GM12878 (cell line): Measurements from ENCODE around the gene SCIMP. TPM values are rescaled to one million over a fixed set of nuclear protein-coding genes. Genes with fewer than 3 reads are reported as not detected.

Experiments
- ATF7 ChIP-seq: fragments of 450-650 bp; IDR thresholded peaks from 2 replicates; pipeline ENCODE4 v1.6.1; 2016; ENCODE audit warnings: low read depth, mild to moderate bottlenecking
- CBFB ChIP-seq: IDR thresholded peaks from 2 replicates; pipeline ENCODE4 v1.6.1; 2016; ENCODE audit warnings: antibody characterized with exemption, low read depth
- CBX5 ChIP-seq: sonication (generic); IDR thresholded peaks from 2 replicates; pipeline ENCODE4 v1.6.1; 2016; ENCODE audit warnings: low read depth, moderate library complexity, mild to moderate bottlenecking, inconsistent platforms
- CREM ChIP-seq: IDR thresholded peaks from 2 replicates; pipeline ENCODE4 v1.6.1; 2014; ENCODE audit warnings: antibody characterized with exemption, low read depth
- EZH2 ChIP-seq: IDR thresholded peaks from 2 replicates; pipeline ENCODE4 v1.6.1; 2012; ENCODE audit warnings: low read depth, mild to moderate bottlenecking, control low read depth, inconsistent platforms, low read length, borderline replicate concordance; ENCODE audit not compliant: control insufficient read depth
- FOXM1 ChIP-seq: IDR thresholded peaks from 2 replicates; pipeline ENCODE4 v1.6.1; 2012; ENCODE audit warnings: low read depth, mild to moderate bottlenecking, inconsistent platforms, low read length, moderate library complexity
- KDM1A ChIP-seq: fragments of 200-600 bp; sonication (generic); IDR thresholded peaks from 2 replicates; pipeline ENCODE4 v1.6.1; 2016; ENCODE audit warnings: borderline replicate concordance
- MTA2 ChIP-seq: fragments of 450-650 bp; IDR thresholded peaks from 2 replicates; pipeline ENCODE4 v1.6.1; 2016; ENCODE audit warnings: low read depth, mild to moderate bottlenecking, moderate library complexity
- MYC ChIP-seq: IDR thresholded peaks from 2 replicates; pipeline ENCODE4 v1.6.1; 2011; ENCODE audit warnings: mild to moderate bottlenecking, low read length, moderate library complexity, inconsistent platforms; ENCODE audit not compliant: insufficient read depth, insufficient replicate concordance, insufficient read length, severe bottlenecking
- NFIC ChIP-seq: IDR thresholded peaks from 2 replicates; pipeline ENCODE4 v1.6.1; 2012; ENCODE audit warnings: low read depth, mild to moderate bottlenecking, inconsistent platforms, low read length, moderate library complexity
- NR2C1 ChIP-seq: fragments of 450-650 bp; IDR thresholded peaks from 2 replicates; pipeline ENCODE4 v1.6.1; 2017; ENCODE audit warnings: antibody characterized with exemption, mild to moderate bottlenecking, moderate library complexity
- NRF1 ChIP-seq: conservative IDR thresholded peaks from 2 replicates; pipeline ENCODE4 v1.6.1; 2011; ENCODE audit warnings: mild to moderate bottlenecking, low read depth, low read length, improper control_type of control experiment
- PML ChIP-seq: IDR thresholded peaks from 2 replicates; pipeline ENCODE4 v1.6.1; 2012; ENCODE audit warnings: low read length, inconsistent platforms
- RAD21 ChIP-seq: IDR thresholded peaks from 2 replicates; pipeline ENCODE4 v1.6.1; 2011; ENCODE audit warnings: mild to moderate bottlenecking, low read depth, low read length, moderate library complexity; ENCODE audit not compliant: insufficient read depth
- RB1 ChIP-seq: fragments of 450-650 bp; formaldehyde crosslinking; IDR thresholded peaks from 2 replicates; pipeline ENCODE4 v1.6.1; 2017; ENCODE audit warnings: mild to moderate bottlenecking, borderline replicate concordance
- RBBP5 ChIP-seq: fragments of 200-600 bp; sonication (generic); conservative IDR thresholded peaks from 2 replicates; pipeline ENCODE4 v1.6.1; 2016
- RUNX3 ChIP-seq: IDR thresholded peaks from 2 replicates; pipeline ENCODE4 v1.6.1; 2012; ENCODE audit warnings: low read length, inconsistent platforms
- SMC3 ChIP-seq: IDR thresholded peaks from 2 replicates; pipeline ENCODE4 v1.6.1; 2011; ENCODE audit warnings: low read length, improper control_type of control experiment, borderline replicate concordance
- SP1 ChIP-seq: IDR thresholded peaks from one replicate; pipeline ENCODE4 v1.6.1; 2011; ENCODE audit warnings: low read depth, low read length
- SPI1 ChIP-seq: IDR thresholded peaks from 2 replicates; pipeline ENCODE4 v1.6.1; 2011; ENCODE audit warnings: low read depth, mild to moderate bottlenecking, low read length, moderate library complexity, borderline replicate concordance; ENCODE audit not compliant: insufficient read depth
- TBL1XR1 ChIP-seq: IDR thresholded peaks from 2 replicates; pipeline ENCODE4 v1.6.1; 2012; ENCODE audit warnings: low read depth, low read length, improper control_type of control experiment
- YBX1 ChIP-seq: fragments of 450-650 bp; IDR thresholded peaks from 2 replicates; pipeline ENCODE4 v1.6.1; 2016; ENCODE audit warnings: antibody characterized with exemption
- ZNF207 ChIP-seq: fragments of 450-650 bp; IDR thresholded peaks from 2 replicates; pipeline ENCODE4 v1.6.1; 2014; ENCODE audit warnings: antibody characterized with exemption, mild to moderate bottlenecking, borderline replicate concordance
- ZSCAN29 ChIP-seq: fragments of 450-650 bp; IDR thresholded peaks from 2 replicates; pipeline ENCODE4 v1.6.1; 2017; ENCODE audit warnings: mild to moderate bottlenecking, moderate library complexity
- polyA plus RNA-seq, 11 experiments: library from polyadenylated mRNA; depleted of rRNA in 4 of 11; unstranded in 6 of 11; stranded (reverse) in 5 of 11; fragments of >200 nt; fragmentation: Nextera tagmentation in 4 of 11; fragmentation: Illumina TruSeq in 1 of 11; extraction: Ambion mirVana in 4 of 11; extraction: Trizol in 1 of 11; gene quantifications; 1 replicate in 1 of 11; 2 replicates in 10 of 11; pipeline versions ENCODE4 v1.2.1 to v1.2.3, GENCODE V29; 2011 to 2016; ENCODE audit warnings: inconsistent platforms in 2 of 11, missing spikeins in 2 of 11, low read depth in 1 of 11
- total RNA-seq, 4 experiments: library from RNA; depleted of rRNA in 3 of 4; stranded (reverse); fragments of >200 nt in 3 of 4; fragmentation: Illumina TruSeq in 1 of 4; extraction: Trizol in 1 of 4; gene quantifications; 2 replicates each; pipeline versions ENCODE4 v1.2.1 to v1.2.3, GENCODE V29; 2013 to 2021
- TF ChIP-seq, protein P1 (sequence below): IDR thresholded peaks from 2 replicates; pipeline ENCODE4 v1.6.1; 2011; ENCODE audit warnings: mild to moderate bottlenecking, low read depth, low read length, moderate library complexity; ENCODE audit not compliant: insufficient replicate concordance
- TF ChIP-seq, protein P2 (sequence below): IDR thresholded peaks from 2 replicates; pipeline ENCODE4 v1.6.1; 2011; ENCODE audit warnings: low read depth, low read length, improper control_type of control experiment, borderline replicate concordance
- TF ChIP-seq, protein P3 (sequence below): IDR thresholded peaks from 2 replicates; pipeline ENCODE4 v1.6.1; 2012; ENCODE audit warnings: low read depth, low read length, improper control_type of control experiment
- TF ChIP-seq, protein P4 (sequence below): fragments of 450-650 bp; IDR thresholded peaks from 2 replicates; pipeline ENCODE4 v1.6.1; 2016; ENCODE audit warnings: mild to moderate bottlenecking, moderate library complexity, borderline replicate concordance

Gene SCIMP
- total and polyA plus RNA-seq, 10 of the 15 experiments (the other 5 are each of a cell fraction or from before 2014, with no cell fraction given), result 56.7 to 151 (median 95.0) TPM

DNA sequence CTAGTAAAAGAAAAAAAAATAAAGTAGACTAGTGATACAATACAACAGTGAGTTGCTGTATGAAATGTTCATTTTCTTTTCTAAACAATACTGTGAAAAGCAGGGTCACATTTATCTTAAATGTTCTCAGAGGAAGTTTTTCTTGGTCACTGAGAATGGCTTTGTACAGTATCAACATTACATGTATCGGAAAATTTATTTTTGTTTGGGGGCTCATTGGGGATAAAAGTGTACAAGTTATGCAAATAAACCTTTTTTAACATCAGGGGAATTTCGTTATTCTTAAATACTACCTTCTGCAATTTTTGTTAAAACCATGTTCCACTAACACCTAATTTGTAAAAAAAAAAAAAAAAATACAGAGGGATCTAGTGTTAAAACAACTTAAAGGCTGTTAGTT is 34.3 kb downstream of the SCIMP start (continued):
- TF ChIP-seq, protein P1, sequence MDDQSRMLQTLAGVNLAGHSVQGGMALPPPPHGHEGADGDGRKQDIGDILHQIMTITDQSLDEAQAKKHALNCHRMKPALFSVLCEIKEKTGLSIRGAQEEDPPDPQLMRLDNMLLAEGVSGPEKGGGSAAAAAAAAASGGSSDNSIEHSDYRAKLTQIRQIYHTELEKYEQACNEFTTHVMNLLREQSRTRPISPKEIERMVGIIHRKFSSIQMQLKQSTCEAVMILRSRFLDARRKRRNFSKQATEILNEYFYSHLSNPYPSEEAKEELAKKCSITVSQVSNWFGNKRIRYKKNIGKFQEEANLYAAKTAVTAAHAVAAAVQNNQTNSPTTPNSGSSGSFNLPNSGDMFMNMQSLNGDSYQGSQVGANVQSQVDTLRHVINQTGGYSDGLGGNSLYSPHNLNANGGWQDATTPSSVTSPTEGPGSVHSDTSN, result no peak
- TF ChIP-seq KDM1A (no peak), CBFB (no peak), SPI1 (no peak), NR2C1 (no peak), ZNF207 (no peak), MYC (no peak), RBBP5 (no peak), FOXM1 (peak; percentile 71; the same call in 1 of the 2 replicates), CREM (peak; percentile 46; the same call in 1 of the 2 replicates), NRF1 (no peak), MTA2 (no peak), ATF7 (peak; percentile 26; the same call in 1 of the 2 replicates), SMC3 (no peak), CBX5 (peak; percentile 35; the same call in 1 of the 2 replicates), RAD21 (no peak), ZSCAN29 (no peak), SP1 (no peak), RB1 (no peak), PML (0 out of 2 replicates have a peak, but pooled peaks have one; percentile 39), EZH2 (no peak), TBL1XR1 (no peak), YBX1 (no peak), NFIC (peak; percentile 79; the same call in 1 of the 2 replicates), RUNX3 (peak; percentile 49; the same call in 1 of the 2 replicates)
- TF ChIP-seq, protein P2, sequence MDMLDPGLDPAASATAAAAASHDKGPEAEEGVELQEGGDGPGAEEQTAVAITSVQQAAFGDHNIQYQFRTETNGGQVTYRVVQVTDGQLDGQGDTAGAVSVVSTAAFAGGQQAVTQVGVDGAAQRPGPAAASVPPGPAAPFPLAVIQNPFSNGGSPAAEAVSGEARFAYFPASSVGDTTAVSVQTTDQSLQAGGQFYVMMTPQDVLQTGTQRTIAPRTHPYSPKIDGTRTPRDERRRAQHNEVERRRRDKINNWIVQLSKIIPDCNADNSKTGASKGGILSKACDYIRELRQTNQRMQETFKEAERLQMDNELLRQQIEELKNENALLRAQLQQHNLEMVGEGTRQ, result no peak
- TF ChIP-seq, protein P3, sequence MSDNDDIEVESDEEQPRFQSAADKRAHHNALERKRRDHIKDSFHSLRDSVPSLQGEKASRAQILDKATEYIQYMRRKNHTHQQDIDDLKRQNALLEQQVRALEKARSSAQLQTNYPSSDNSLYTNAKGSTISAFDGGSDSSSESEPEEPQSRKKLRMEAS, result no peak
- TF ChIP-seq, protein P4, sequence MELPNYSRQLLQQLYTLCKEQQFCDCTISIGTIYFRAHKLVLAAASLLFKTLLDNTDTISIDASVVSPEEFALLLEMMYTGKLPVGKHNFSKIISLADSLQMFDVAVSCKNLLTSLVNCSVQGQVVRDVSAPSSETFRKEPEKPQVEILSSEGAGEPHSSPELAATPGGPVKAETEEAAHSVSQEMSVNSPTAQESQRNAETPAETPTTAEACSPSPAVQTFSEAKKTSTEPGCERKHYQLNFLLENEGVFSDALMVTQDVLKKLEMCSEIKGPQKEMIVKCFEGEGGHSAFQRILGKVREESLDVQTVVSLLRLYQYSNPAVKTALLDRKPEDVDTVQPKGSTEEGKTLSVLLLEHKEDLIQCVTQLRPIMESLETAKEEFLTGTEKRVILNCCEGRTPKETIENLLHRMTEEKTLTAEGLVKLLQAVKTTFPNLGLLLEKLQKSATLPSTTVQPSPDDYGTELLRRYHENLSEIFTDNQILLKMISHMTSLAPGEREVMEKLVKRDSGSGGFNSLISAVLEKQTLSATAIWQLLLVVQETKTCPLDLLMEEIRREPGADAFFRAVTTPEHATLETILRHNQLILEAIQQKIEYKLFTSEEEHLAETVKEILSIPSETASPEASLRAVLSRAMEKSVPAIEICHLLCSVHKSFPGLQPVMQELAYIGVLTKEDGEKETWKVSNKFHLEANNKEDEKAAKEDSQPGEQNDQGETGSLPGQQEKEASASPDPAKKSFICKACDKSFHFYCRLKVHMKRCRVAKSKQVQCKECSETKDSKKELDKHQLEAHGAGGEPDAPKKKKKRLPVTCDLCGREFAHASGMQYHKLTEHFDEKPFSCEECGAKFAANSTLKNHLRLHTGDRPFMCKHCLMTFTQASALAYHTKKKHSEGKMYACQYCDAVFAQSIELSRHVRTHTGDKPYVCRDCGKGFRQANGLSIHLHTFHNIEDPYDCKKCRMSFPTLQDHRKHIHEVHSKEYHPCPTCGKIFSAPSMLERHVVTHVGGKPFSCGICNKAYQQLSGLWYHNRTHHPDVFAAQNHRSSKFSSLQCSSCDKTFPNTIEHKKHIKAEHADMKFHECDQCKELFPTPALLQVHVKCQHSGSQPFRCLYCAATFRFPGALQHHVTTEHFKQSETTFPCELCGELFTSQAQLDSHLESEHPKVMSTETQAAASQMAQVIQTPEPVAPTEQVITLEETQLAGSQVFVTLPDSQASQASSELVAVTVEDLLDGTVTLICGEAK, result no peak
